ENCODE data around the gene CD6. TPM values are rescaled to one million over a fixed set of nuclear protein-coding genes. Genes with fewer than 3 reads are reported as not detected.

Gene CD6
- polyA plus RNA-seq, 1 donor (not counting 4 experiments of a cell fraction or from before 2014, with no cell fraction given) = 0.03 TPM

DNA sequence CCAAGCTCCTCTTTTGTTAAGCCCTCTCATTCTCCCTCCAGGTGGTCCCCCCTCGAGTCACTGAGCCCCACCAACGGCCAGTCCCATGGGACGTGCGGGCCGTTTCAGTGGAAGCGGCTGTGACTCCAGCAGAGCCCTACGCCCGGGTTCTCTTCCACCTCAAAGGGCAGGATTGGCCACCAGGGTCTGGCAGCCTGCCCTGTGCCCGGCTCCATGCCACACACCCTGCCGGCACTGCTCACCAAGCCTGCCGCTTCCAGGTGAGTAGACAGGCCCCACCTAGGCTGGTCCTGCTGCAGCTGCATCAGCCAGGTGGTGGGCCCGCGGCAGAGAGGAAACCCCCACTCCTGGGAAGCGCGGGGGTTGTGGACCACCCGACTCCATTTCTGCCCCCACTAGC lies 43.9 kb upstream of the CD6 start:
- FAIRE-seq (no peak), DNase-seq (ENCODE audit: low read depth, low spot score) (no peak)
- no peak overlapping the region for H3K27ac ChIP-seq (ENCODE audit: control insufficient read depth, insufficient read depth, low read length)
- H3K4me1 ChIP-seq (ENCODE audit: control insufficient read depth, extremely low read depth, insufficient read depth, low read length) = peaks cover 18% of the 10 kb centered on the region
- H3K9me1 ChIP-seq (ENCODE audit: control insufficient read depth, extremely low read depth, insufficient read depth, low read length) = no peaks in the 10 kb centered on the region
- H3K27me3 ChIP-seq (ENCODE audit: control insufficient read depth, extremely low read depth, insufficient read depth, low read length) = no peaks in the 10 kb centered on the region
- H3K36me3 ChIP-seq (ENCODE audit: control insufficient read depth in 2 of 2, extremely low read depth in 1 of 2, insufficient read depth in 2 of 2, low read length in 2 of 2) = peaks cover 12 to 35% of the 10 kb centered on the region in 2 experiments
- H2AFZ ChIP-seq (ENCODE audit: control insufficient read depth, low read length) = no peak overlapping the region
- H3K4me3 ChIP-seq (ENCODE audit: control insufficient read depth in 2 of 3, extremely low read depth in 1 of 3, insufficient read depth in 2 of 3, low read depth in 1 of 3, low read length in 3 of 3) = no peak overlapping the region
- dilution Hi-C loops (cut with MboI; ENCODE audit: extremely low pct_ligation_motif_present, low sequenced_read_pairs) = no loop called here
- H3K9ac ChIP-seq (ENCODE audit: control insufficient read depth, extremely low read depth, insufficient read depth, low read length) = no peak overlapping the region
- H4K20me1 ChIP-seq (ENCODE audit: control insufficient read depth, extremely low read depth, insufficient read depth, low read length) = no peaks in the 10 kb centered on the region
- no peaks in the 10 kb centered on the region for H3K79me2 ChIP-seq (ENCODE audit: control insufficient read depth, insufficient read depth, low read length)
- no peaks in the 10 kb centered on the region for H3K9me3 ChIP-seq (ENCODE audit: control insufficient read depth, low read depth, low read length)
- TF ChIP-seq, protein P1, sequence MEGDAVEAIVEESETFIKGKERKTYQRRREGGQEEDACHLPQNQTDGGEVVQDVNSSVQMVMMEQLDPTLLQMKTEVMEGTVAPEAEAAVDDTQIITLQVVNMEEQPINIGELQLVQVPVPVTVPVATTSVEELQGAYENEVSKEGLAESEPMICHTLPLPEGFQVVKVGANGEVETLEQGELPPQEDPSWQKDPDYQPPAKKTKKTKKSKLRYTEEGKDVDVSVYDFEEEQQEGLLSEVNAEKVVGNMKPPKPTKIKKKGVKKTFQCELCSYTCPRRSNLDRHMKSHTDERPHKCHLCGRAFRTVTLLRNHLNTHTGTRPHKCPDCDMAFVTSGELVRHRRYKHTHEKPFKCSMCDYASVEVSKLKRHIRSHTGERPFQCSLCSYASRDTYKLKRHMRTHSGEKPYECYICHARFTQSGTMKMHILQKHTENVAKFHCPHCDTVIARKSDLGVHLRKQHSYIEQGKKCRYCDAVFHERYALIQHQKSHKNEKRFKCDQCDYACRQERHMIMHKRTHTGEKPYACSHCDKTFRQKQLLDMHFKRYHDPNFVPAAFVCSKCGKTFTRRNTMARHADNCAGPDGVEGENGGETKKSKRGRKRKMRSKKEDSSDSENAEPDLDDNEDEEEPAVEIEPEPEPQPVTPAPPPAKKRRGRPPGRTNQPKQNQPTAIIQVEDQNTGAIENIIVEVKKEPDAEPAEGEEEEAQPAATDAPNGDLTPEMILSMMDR (optimal IDR thresholded peaks at IDR 0.05 in 1 of 3, IDR thresholded peaks at IDR 0.05 in 1 of 3, conservative IDR thresholded peaks at IDR 0.05 in 1 of 3; ENCODE audit: extremely low read depth in 1 of 3, insufficient read depth in 2 of 3, low read length in 3 of 3) = no peak
- TF ChIP-seq EZH2 (IDR thresholded peaks at IDR 0.05; ENCODE audit: low read length) = no peak
- no peak overlapping the region for H3K4me2 ChIP-seq (ENCODE audit: control insufficient read depth, extremely low read depth, insufficient read depth, low read depth, low read length)

DNA sequence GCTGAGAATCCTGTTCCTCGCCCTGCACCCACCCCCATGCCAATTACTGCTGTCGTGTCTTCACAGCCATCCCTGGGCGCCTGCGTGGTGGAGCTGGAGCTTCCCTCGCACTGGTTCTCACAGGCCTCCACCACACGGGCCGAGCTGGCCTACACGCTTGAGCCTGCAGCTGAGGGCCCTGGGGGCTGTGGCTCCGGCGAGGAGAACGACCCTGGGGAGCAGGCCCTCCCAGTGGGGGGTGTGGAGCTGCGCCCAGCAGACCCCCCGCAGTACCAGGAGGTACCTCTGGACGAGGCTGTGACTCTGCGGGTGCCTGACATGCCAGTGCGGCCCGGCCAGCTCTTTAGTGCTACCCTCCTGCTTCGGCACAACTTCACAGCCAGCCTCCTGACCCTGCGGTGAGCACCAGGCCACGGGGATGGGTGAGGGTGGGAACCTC lies 42.9 kb upstream of the CD6 start:
- Histone ChIP-seq H3K4me1 (ENCODE audit: control insufficient read depth, extremely low read depth, insufficient read depth, low read length) (peaks cover 18% of the 10 kb centered on the region), H3K36me3 (ENCODE audit: control insufficient read depth in 2 of 2, extremely low read depth in 1 of 2, insufficient read depth in 2 of 2, low read length in 2 of 2) (peaks cover 12 to 36% of the 10 kb centered on the region in 2 experiments), H3K79me2 (ENCODE audit: control insufficient read depth, insufficient read depth, low read length) (no peaks in the 10 kb centered on the region), H3K4me2 (ENCODE audit: control insufficient read depth, extremely low read depth, insufficient read depth, low read depth, low read length) (no peak overlapping the region), H3K27me3 (ENCODE audit: control insufficient read depth, extremely low read depth, insufficient read depth, low read length) (no peaks in the 10 kb centered on the region), H3K9ac (ENCODE audit: control insufficient read depth, extremely low read depth, insufficient read depth, low read length) (no peak overlapping the region), H3K27ac (ENCODE audit: control insufficient read depth, insufficient read depth, low read length) (no peak overlapping the region), H3K4me3 (ENCODE audit: control insufficient read depth in 2 of 3, extremely low read depth in 1 of 3, insufficient read depth in 2 of 3, low read depth in 1 of 3, low read length in 3 of 3) (no peak overlapping the region), H3K9me3 (ENCODE audit: control insufficient read depth, low read depth, low read length) (no peaks in the 10 kb centered on the region), H4K20me1 (ENCODE audit: control insufficient read depth, extremely low read depth, insufficient read depth, low read length) (no peaks in the 10 kb centered on the region), H3K9me1 (ENCODE audit: control insufficient read depth, extremely low read depth, insufficient read depth, low read length) (no peaks in the 10 kb centered on the region), H2AFZ (ENCODE audit: control insufficient read depth, low read length) (no peak overlapping the region)
- DNase-seq (ENCODE audit: low read depth, low spot score) = no peak
- dilution Hi-C loops (cut with MboI; ENCODE audit: extremely low pct_ligation_motif_present, low sequenced_read_pairs) = no loop called here
- TF ChIP-seq, protein P1 (optimal IDR thresholded peaks at IDR 0.05 in 1 of 3, IDR thresholded peaks at IDR 0.05 in 1 of 3, conservative IDR thresholded peaks at IDR 0.05 in 1 of 3; ENCODE audit: extremely low read depth in 1 of 3, insufficient read depth in 2 of 3, low read length in 3 of 3) = no peak
- no peak for TF ChIP-seq EZH2 (IDR thresholded peaks at IDR 0.05; ENCODE audit: low read length)
- FAIRE-seq = no peak

Data from keratinocyte (primary cell).